Measurements from ENCODE around the gene GOLGA6L10. TPM values are rescaled to one million over a fixed set of nuclear protein-coding genes. Genes with fewer than 3 reads are reported as not detected.

Gene GOLGA6L10
- total and polyA plus RNA-seq, 2 donors (not counting 1 experiment from before 2014, with no cell fraction given), result 0.16 to 0.99 TPM

DNA sequence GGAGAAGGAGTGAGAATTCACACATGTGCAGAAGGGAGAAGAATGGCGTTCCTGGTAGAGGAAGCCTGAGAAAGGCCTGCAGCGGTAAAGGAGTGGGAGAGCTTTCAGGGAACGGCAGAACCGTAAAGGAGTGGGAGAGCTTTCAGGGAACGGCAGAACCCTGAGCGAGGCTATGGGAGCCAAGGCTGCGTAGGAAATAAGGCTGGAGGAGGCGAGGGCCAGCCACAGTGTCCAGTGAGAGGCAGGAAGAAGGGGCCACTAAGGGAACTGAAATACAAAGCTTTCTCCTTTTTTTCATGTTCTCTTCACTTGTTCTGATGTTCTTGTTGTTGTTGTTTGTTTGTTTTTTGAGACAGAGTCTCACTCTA lies 41.6 kb downstream of the GOLGA6L10 start:
- no peak for TF ChIP-seq EZH2 (IDR thresholded peaks at IDR 0.05; ENCODE audit: low read length, missing control alignments)
- TF ChIP-seq, protein P1, sequence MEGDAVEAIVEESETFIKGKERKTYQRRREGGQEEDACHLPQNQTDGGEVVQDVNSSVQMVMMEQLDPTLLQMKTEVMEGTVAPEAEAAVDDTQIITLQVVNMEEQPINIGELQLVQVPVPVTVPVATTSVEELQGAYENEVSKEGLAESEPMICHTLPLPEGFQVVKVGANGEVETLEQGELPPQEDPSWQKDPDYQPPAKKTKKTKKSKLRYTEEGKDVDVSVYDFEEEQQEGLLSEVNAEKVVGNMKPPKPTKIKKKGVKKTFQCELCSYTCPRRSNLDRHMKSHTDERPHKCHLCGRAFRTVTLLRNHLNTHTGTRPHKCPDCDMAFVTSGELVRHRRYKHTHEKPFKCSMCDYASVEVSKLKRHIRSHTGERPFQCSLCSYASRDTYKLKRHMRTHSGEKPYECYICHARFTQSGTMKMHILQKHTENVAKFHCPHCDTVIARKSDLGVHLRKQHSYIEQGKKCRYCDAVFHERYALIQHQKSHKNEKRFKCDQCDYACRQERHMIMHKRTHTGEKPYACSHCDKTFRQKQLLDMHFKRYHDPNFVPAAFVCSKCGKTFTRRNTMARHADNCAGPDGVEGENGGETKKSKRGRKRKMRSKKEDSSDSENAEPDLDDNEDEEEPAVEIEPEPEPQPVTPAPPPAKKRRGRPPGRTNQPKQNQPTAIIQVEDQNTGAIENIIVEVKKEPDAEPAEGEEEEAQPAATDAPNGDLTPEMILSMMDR (conservative IDR thresholded peaks at IDR 0.05 in 1 of 2, IDR thresholded peaks at IDR 0.05 in 1 of 2; ENCODE audit: low read depth in 1 of 2, low read length in 2 of 2), result no peak
- H3K27me3 ChIP-seq (ENCODE audit: control insufficient read depth, insufficient read depth, low read length), result no peaks in the 10 kb centered on the region

DNA sequence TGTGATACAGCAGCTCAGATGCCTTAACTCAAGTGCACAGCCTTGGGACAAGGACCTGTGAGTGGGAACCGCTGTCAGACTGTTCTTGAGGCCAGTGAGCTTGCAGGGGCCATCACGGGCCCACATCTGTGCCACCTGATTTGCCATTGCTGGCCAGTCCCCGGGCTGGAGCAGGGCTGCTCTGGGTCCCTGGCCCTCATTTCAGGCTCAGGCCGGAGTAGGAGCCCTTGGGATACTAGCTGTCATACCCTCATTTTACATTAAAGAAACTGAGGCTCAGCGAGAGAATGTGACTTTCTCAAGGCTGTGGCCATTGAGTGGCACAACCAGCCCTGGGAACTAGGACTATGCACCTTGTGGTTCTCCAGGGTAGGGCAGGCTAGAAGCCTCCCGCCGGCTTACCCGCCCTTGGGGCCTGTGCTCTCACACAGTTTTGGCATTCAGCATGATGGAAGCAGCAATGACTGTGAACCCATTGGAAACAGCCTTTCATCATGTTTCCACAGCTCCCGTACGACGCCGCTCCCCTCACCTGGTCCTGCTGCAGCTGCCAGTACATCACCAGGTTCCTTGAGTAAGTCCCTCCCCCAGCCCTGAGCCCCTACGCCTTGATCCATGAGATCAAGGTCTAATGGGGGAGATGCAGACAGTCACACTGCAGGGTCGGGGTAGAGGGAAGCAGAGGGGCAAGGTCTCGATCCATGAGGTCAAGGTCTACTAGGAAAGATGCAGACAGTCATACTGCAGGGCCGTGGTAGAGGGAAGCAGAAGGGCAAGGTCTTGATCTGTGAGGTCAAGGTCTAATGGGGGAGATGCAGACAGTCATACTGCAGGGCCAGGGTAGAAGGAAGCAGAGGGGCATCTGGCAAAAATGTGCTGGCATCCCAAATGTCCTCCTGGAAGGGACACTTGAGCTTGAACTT lies 42.2 kb downstream of the GOLGA6L10 start:
- H4K20me1 ChIP-seq (ENCODE audit: control insufficient read depth, extremely low read depth, insufficient read depth, low read length), result no peaks in the 10 kb centered on the region
- no peak overlapping the region for H3K4me2 ChIP-seq (ENCODE audit: extremely low read depth, insufficient read depth, low read length)
- no peak for TF ChIP-seq EZH2 (IDR thresholded peaks at IDR 0.05; ENCODE audit: low read length, missing control alignments)
- TF ChIP-seq, protein P1 (conservative IDR thresholded peaks at IDR 0.05 in 1 of 2, IDR thresholded peaks at IDR 0.05 in 1 of 2; ENCODE audit: low read depth in 1 of 2, low read length in 2 of 2), result peak in 1 of 2 donors; percentile 1
- H3K27me3 ChIP-seq (ENCODE audit: control insufficient read depth, insufficient read depth, low read length), result no peaks in the 10 kb centered on the region
- no peak overlapping the region for H2AFZ ChIP-seq (ENCODE audit: low read length)
- no peak overlapping the region for H3K27ac ChIP-seq (ENCODE audit: insufficient read depth, low read length)
- DNase-seq (ENCODE audit: low read depth in 2 of 2), result no peak
- H3K9me3 ChIP-seq (ENCODE audit: control insufficient read depth, insufficient read depth, low read depth, low read length), result no peaks in the 10 kb centered on the region
- H3K79me2 ChIP-seq (ENCODE audit: control insufficient read depth, insufficient read depth, low read length), result no peaks in the 10 kb centered on the region
- no peak overlapping the region for H3K4me3 ChIP-seq (replicated peaks in 1 of 4; ENCODE audit: control extremely low read depth in 1 of 4, insufficient read depth in 1 of 4, low read depth in 3 of 4, low read length in 4 of 4)
- H3K36me3 ChIP-seq (ENCODE audit: control insufficient read depth, insufficient read depth, low read length), result no peaks in the 10 kb centered on the region
- H3K9ac ChIP-seq (ENCODE audit: insufficient read depth, low read length), result no peak overlapping the region
- no peaks in the 10 kb centered on the region for H3K4me1 ChIP-seq (ENCODE audit: control insufficient read depth, extremely low read depth, insufficient read depth, low read length)

More for the DNA sequence above, 41.6 kb downstream of the GOLGA6L10 start:
- H4K20me1 ChIP-seq (ENCODE audit: control insufficient read depth, extremely low read depth, insufficient read depth, low read length), result no peaks in the 10 kb centered on the region
- H3K36me3 ChIP-seq (ENCODE audit: control insufficient read depth, insufficient read depth, low read length), result no peaks in the 10 kb centered on the region
- no peak overlapping the region for H3K4me3 ChIP-seq (replicated peaks in 1 of 4; ENCODE audit: control extremely low read depth in 1 of 4, insufficient read depth in 1 of 4, low read depth in 3 of 4, low read length in 4 of 4)
- H3K27ac ChIP-seq (ENCODE audit: insufficient read depth, low read length), result no peak overlapping the region
- H3K79me2 ChIP-seq (ENCODE audit: control insufficient read depth, insufficient read depth, low read length), result no peaks in the 10 kb centered on the region
- no peaks in the 10 kb centered on the region for H3K4me1 ChIP-seq (ENCODE audit: control insufficient read depth, extremely low read depth, insufficient read depth, low read length)
- no peaks in the 10 kb centered on the region for H3K9me3 ChIP-seq (ENCODE audit: control insufficient read depth, insufficient read depth, low read depth, low read length)
- no peak overlapping the region for H3K4me2 ChIP-seq (ENCODE audit: extremely low read depth, insufficient read depth, low read length)
- H3K9ac ChIP-seq (ENCODE audit: insufficient read depth, low read length), result no peak overlapping the region
- no peak for DNase-seq (ENCODE audit: low read depth in 2 of 2)
- H2AFZ ChIP-seq (ENCODE audit: low read length), result no peak overlapping the region

GRCh38 chr15:82305621-82306048 lies 43.6 kb downstream of the GOLGA6L10 start:
- Histone ChIP-seq H3K79me2 (ENCODE audit: control insufficient read depth, insufficient read depth, low read length) (no peaks in the 10 kb centered on the region), H3K4me1 (ENCODE audit: control insufficient read depth, extremely low read depth, insufficient read depth, low read length) (no peaks in the 10 kb centered on the region), H4K20me1 (ENCODE audit: control insufficient read depth, extremely low read depth, insufficient read depth, low read length) (no peaks in the 10 kb centered on the region), H2AFZ (ENCODE audit: low read length) (no peak overlapping the region), H3K4me3 (replicated peaks in 1 of 4; ENCODE audit: control extremely low read depth in 1 of 4, insufficient read depth in 1 of 4, low read depth in 3 of 4, low read length in 4 of 4) (no peak overlapping the region), H3K27ac (ENCODE audit: insufficient read depth, low read length) (no peak overlapping the region), H3K9ac (ENCODE audit: insufficient read depth, low read length) (no peak overlapping the region), H3K27me3 (ENCODE audit: control insufficient read depth, insufficient read depth, low read length) (no peaks in the 10 kb centered on the region), H3K9me3 (ENCODE audit: control insufficient read depth, insufficient read depth, low read depth, low read length) (no peaks in the 10 kb centered on the region), H3K4me2 (ENCODE audit: extremely low read depth, insufficient read depth, low read length) (no peak overlapping the region), H3K36me3 (ENCODE audit: control insufficient read depth, insufficient read depth, low read length) (no peaks in the 10 kb centered on the region)
- no peak for DNase-seq (ENCODE audit: low read depth in 2 of 2)
- TF ChIP-seq, protein P1 (conservative IDR thresholded peaks at IDR 0.05 in 1 of 2, IDR thresholded peaks at IDR 0.05 in 1 of 2; ENCODE audit: low read depth in 1 of 2, low read length in 2 of 2), result no peak
- TF ChIP-seq EZH2 (IDR thresholded peaks at IDR 0.05; ENCODE audit: low read length, missing control alignments), result no peak
